IMR-90 (cell line): ENCODE results near the gene PTPRN2. TPM values are rescaled to one million over a fixed set of nuclear protein-coding genes. Genes with fewer than 3 reads are reported as not detected.

Experiments used
- ATAC-seq: fragments of 200-7000 bp; cut with Tn5 transposase; 2 replicates; pipeline ENCODE4 v1.9.1; 2020; ENCODE audit warnings: low read depth, mild to moderate bottlenecking, moderate library complexity
- BruUV-seq: library from RNA; stranded (reverse); fragments of 400-500 nt; replicated peaks from 2 replicates; lab custom pipeline; 2021; lab: Mats Ljungman, UMichigan
- CTCF ChIA-PET: fragments of 300-600 bp; formaldehyde crosslinking; extraction: SDS; loops from one replicate; lab custom pipeline; 2021; ENCODE audit warnings: antibody characterized with exemption; lab: Yijun Ruan, JAX
- POLR2A ChIA-PET: fragments of 300-600 bp; sonication (Branson Sonifier 250); formaldehyde crosslinking; loops from one replicate; lab custom pipeline; 2022; ENCODE audit warnings: antibody characterized with exemption; ENCODE audit not compliant: unreplicated experiment; lab: Charles Lee
- DNase-seq: peaks from one replicate; pipeline ENCODE4 v3.0.0; 2013
- H2AFZ ChIP-seq: replicated peaks from 2 replicates; pipeline ENCODE3; 2013; ENCODE audit warnings: low read length, mild to moderate bottlenecking; ENCODE audit not compliant: poor library complexity
- H2AK5ac ChIP-seq: 2 replicates; pipeline ENCODE4 v1.6.1; 2013; ENCODE audit warnings: low read depth, low read length, inconsistent platforms
- H2AK9ac ChIP-seq: replicated peaks from 2 replicates; pipeline ENCODE3; 2013; ENCODE audit warnings: mild to moderate bottlenecking, low read depth, low read length, moderate library complexity; ENCODE audit not compliant: poor library complexity
- H2BK120ac ChIP-seq: 2 replicates; pipeline ENCODE4 v1.6.1; 2013; ENCODE audit warnings: low read depth, low read length, inconsistent platforms
- H2BK15ac ChIP-seq: 3 replicates; pipeline ENCODE4 v1.6.1; 2013; ENCODE audit warnings: low read depth, low read length, inconsistent platforms
- H2BK20ac ChIP-seq: 2 replicates; pipeline ENCODE4 v1.6.1; 2013; ENCODE audit warnings: low read depth, mild to moderate bottlenecking, inconsistent platforms, low read length, moderate library complexity
- H2BK5ac ChIP-seq: 2 replicates; pipeline ENCODE4 v1.6.1; 2013; ENCODE audit warnings: mild to moderate bottlenecking, low read depth, low read length, inconsistent platforms; ENCODE audit not compliant: poor library complexity, severe bottlenecking
- H3K14ac ChIP-seq: replicated peaks from 2 replicates; pipeline ENCODE4 v1.6.1; 2013; ENCODE audit warnings: low read depth, low read length, inconsistent platforms
- H3K18ac ChIP-seq: 2 replicates; pipeline ENCODE4 v1.6.1; 2013; ENCODE audit warnings: low read depth, low read length, control low read depth
- H3K23ac ChIP-seq: 2 replicates; pipeline ENCODE4 v1.6.1; 2013; ENCODE audit warnings: low read depth, low read length, inconsistent platforms
- H3K27ac ChIP-seq: 2 replicates; pipeline ENCODE4 v1.5.1; 2013; ENCODE audit warnings: mild to moderate bottlenecking, control low read depth, low read length; ENCODE audit not compliant: insufficient read depth
- H3K27me3 ChIP-seq: 2 replicates; pipeline ENCODE4 v1.6.1; 2013; ENCODE audit warnings: low read length; ENCODE audit not compliant: control insufficient read depth, insufficient read depth
- H3K36me3 ChIP-seq: 2 replicates; pipeline ENCODE4 v1.6.1; 2013; ENCODE audit warnings: low read length, mixed read lengths; ENCODE audit not compliant: control insufficient read depth, insufficient read depth
- H3K4ac ChIP-seq: 2 replicates; pipeline ENCODE4 v1.6.1; 2013; ENCODE audit warnings: low read depth, low read length, inconsistent platforms
- H3K4me1 ChIP-seq: 2 replicates; pipeline ENCODE4 v1.6.1; 2013; ENCODE audit warnings: low read length, mixed read lengths; ENCODE audit not compliant: control insufficient read depth, insufficient read depth
- H3K4me2 ChIP-seq: 2 replicates; pipeline ENCODE4 v1.6.1; 2013; ENCODE audit warnings: low read depth, mild to moderate bottlenecking, control low read depth, low read length, moderate library complexity
- H3K4me3 ChIP-seq: 2 replicates; pipeline ENCODE4 v1.5.1; 2013; ENCODE audit warnings: low read depth, mild to moderate bottlenecking, control low read depth, low read length, moderate library complexity; ENCODE audit not compliant: insufficient read depth
- H3K56ac ChIP-seq: 2 replicates; pipeline ENCODE4 v1.6.1; 2013; ENCODE audit warnings: low read length, inconsistent platforms; ENCODE audit not compliant: insufficient read depth; ENCODE audit errors: extremely low read depth
- H3K79me1 ChIP-seq, 2 experiments: 2 replicates each; pipeline ENCODE4 v1.6.1; 2013; ENCODE audit warnings: low read length in 2 of 2, inconsistent platforms in 1 of 2, low read depth in 1 of 2
- H3K9ac ChIP-seq: 2 replicates; pipeline ENCODE4 v1.6.1; 2013; ENCODE audit warnings: low read depth, low read length, control low read depth
- H3K9me1 ChIP-seq: 2 replicates; pipeline ENCODE4 v1.6.1; 2013; ENCODE audit warnings: low read length, inconsistent platforms; ENCODE audit not compliant: insufficient read depth
- H3K9me3 ChIP-seq: 2 replicates; pipeline ENCODE4 v1.6.1; 2013; ENCODE audit warnings: low read length; ENCODE audit not compliant: control insufficient read depth, insufficient read depth
- H4K20me1 ChIP-seq: 2 replicates; pipeline ENCODE4 v1.6.1; 2013; ENCODE audit warnings: low read length, inconsistent platforms; ENCODE audit not compliant: insufficient read depth
- H4K5ac ChIP-seq: 2 replicates; pipeline ENCODE4 v1.6.1; 2013; ENCODE audit warnings: mild to moderate bottlenecking, low read depth, low read length, control low read depth
- H4K8ac ChIP-seq, 2 experiments: 2 replicates each; pipeline ENCODE4 v1.6.1; 2013; ENCODE audit warnings: low read depth in 2 of 2, low read length in 2 of 2, control low read depth in 1 of 2, inconsistent platforms in 1 of 2
- H4K91ac ChIP-seq: 2 replicates; pipeline ENCODE4 v1.6.1; 2013; ENCODE audit warnings: low read depth, low read length, inconsistent platforms; ENCODE audit not compliant: insufficient read depth
- BHLHE40 ChIP-seq: fragments of 150-350 bp; IDR thresholded peaks from 2 replicates; pipeline ENCODE4 v1.6.1; 2016; ENCODE audit warnings: mild to moderate bottlenecking, low read depth, low read length
- CEBPB ChIP-seq: IDR thresholded peaks from 2 replicates; pipeline ENCODE4 v1.6.1; 2012; ENCODE audit warnings: low read depth, low read length, improper control_type of control experiment
- CHD1 ChIP-seq: IDR thresholded peaks from 2 replicates; pipeline ENCODE4 v1.6.1; 2012; ENCODE audit warnings: low read depth, low read length, improper control_type of control experiment
- FOS ChIP-seq: fragments of 150-350 bp; IDR thresholded peaks from 2 replicates; pipeline ENCODE4 v1.6.1; 2016; ENCODE audit warnings: low read depth, low read length
- MAFK ChIP-seq: IDR thresholded peaks from 2 replicates; pipeline ENCODE4 v1.6.1; 2012; ENCODE audit warnings: low read depth, low read length, improper control_type of control experiment
- MAZ ChIP-seq: IDR thresholded peaks from 2 replicates; pipeline ENCODE4 v1.6.1; 2012; ENCODE audit warnings: low read depth, mild to moderate bottlenecking, low read length, improper control_type of control experiment, moderate library complexity, borderline replicate concordance
- MXI1 ChIP-seq: IDR thresholded peaks from 2 replicates; pipeline ENCODE4 v1.6.1; 2012; ENCODE audit warnings: low read depth, mild to moderate bottlenecking, low read length, moderate library complexity, borderline replicate concordance
- NFE2L2 ChIP-seq: fragments of 150-350 bp; IDR thresholded peaks from 2 replicates; pipeline ENCODE4 v1.6.1; 2016; ENCODE audit warnings: low read depth, mild to moderate bottlenecking, low read length
- POLR2A ChIP-seq: IDR thresholded peaks from 2 replicates; pipeline ENCODE4 v1.6.1; 2012; ENCODE audit warnings: mild to moderate bottlenecking, low read depth, low read length
- RCOR1 ChIP-seq: IDR thresholded peaks from 2 replicates; pipeline ENCODE4 v1.6.1; 2012; ENCODE audit warnings: mild to moderate bottlenecking, low read length, improper control_type of control experiment; ENCODE audit not compliant: insufficient replicate concordance
- RFX5 ChIP-seq: IDR thresholded peaks from 2 replicates; pipeline ENCODE4 v1.8.0; 2012; ENCODE audit warnings: low read depth, mild to moderate bottlenecking, low read length, moderate library complexity
- SMC3 ChIP-seq: fragments of 150-350 bp; IDR thresholded peaks from 2 replicates; pipeline ENCODE4 v1.6.1; 2016; ENCODE audit warnings: low read depth, mild to moderate bottlenecking, antibody characterized with exemption, low read length, moderate library complexity
- WGBS, 2 experiments: methylation state at CpG; one replicate each; pipeline versions ENCODE4 v1.1.5 to v1.1.7; 2013; ENCODE audit warnings: missing lambda C conversion rate in 2 of 2; ENCODE audit not compliant: insufficient read length in 1 of 2; ENCODE audit errors: extremely low coverage in 2 of 2; 5-methylcytosine and 5-hydroxymethylcytosine counted together
- dilution Hi-C: fragments of 300-500 bp; cut with HindIII; formaldehyde crosslinking; loops from one replicate; pipeline ENCODE4 v1.14.3; 2018; ENCODE audit warnings: low sequenced_read_pairs; ENCODE audit not compliant: unreplicated experiment
- in situ Hi-C: fragments of 300-500 bp; cut with MboI; formaldehyde crosslinking; loops from 3 replicates; pipeline ENCODE4 v1.14.3; 2019; ENCODE audit warnings: low sequenced_read_pairs, inconsistent platforms, mixed read lengths
- intact Hi-C: fragments of 100-400 bp; cut with micrococcal nuclease; formaldehyde crosslinking; loops from 2 replicates; pipeline ENCODE4 v1.10.0; 2022
- polyA plus RNA-seq, 3 experiments: library from polyadenylated mRNA; depleted of rRNA; stranded (reverse); fragments of >200 nt; gene quantifications; 2 replicates each; pipeline ENCODE4 v1.2.3, GENCODE V29; 2012; ENCODE audit warnings: low replicate concordance in 1 of 3
- total RNA-seq: library from RNA; depleted of rRNA; stranded (reverse); fragments of >200 nt; gene quantifications from 2 replicates; pipeline ENCODE4 v1.2.3, GENCODE V29; 2012
- TF ChIP-seq, protein P1 (sequence below): fragments of 150-350 bp; IDR thresholded peaks from 2 replicates; pipeline ENCODE4 v1.6.1; 2017; ENCODE audit warnings: mild to moderate bottlenecking, antibody characterized with exemption, low read length, low read depth
- TF ChIP-seq, protein P2 (sequence below): fragments of 150-350 bp; IDR thresholded peaks from 2 replicates; pipeline ENCODE4 v1.6.1; 2016; ENCODE audit warnings: low read depth, mild to moderate bottlenecking, low read length, moderate library complexity, borderline replicate concordance

Gene PTPRN2
- total and polyA plus RNA-seq, 2 of the 4 experiments (the other 2 are of a cell fraction), result 0.03 TPM; not detected in 1

DNA sequence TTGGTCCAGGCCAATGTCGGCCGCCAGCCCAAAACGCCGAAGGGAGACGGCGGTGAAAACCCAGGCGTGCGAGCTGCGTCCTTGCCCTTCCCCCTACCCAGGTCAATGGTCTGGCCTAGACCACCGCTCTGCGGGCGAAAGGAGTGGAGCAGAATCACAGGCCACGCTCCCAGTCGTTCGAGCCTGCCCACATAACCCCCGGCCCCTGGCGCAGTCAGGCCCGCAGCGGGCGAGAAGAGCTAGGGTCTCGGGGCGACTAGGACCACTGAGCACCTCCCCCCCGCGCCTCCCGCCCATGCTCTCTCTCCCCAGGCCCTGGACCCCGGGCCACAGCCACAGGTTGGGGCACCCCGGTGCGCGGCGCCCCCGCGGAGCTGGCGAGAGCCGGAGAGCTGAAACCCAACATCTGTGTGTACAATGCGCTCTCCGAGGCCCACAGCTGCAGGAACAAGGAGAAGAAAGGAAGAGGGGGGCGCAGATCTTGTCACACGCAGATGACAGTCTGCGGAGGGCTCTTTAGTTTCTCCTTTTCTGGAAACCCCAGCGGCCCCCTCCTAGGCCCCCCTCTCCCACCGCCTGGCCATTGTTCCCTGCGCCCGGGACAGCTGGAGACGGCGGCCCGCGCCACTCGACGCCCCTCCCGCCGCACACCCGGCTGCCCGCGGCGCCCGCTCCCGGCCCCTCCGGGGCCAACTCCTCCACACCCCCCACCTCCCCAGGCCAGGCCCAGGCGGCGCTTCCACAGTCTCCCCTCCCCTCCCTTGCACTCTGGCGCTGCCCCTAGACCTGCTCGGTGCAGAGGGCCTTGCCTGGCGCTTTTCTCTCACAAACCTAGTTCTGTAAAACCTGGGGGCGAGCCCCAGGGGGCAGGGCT is 895.8 kb downstream of the PTPRN2 start:
- no peak overlapping the region for H4K8ac ChIP-seq
- no peaks in the 10 kb centered on the region for H3K79me1 ChIP-seq
- H3K4me2 ChIP-seq, result no peak overlapping the region
- H3K4me3 ChIP-seq, result no peak overlapping the region
- no peak overlapping the region for H3K4ac ChIP-seq
- no peak overlapping the region for H2AK9ac ChIP-seq
- in situ Hi-C loops (no loop called here), dilution Hi-C loops (no loop called here), intact Hi-C loops (no loop called here)
- H3K9me3 ChIP-seq, result no peaks in the 10 kb centered on the region
- no peak for DNase-seq
- TF ChIP-seq, protein P1, sequence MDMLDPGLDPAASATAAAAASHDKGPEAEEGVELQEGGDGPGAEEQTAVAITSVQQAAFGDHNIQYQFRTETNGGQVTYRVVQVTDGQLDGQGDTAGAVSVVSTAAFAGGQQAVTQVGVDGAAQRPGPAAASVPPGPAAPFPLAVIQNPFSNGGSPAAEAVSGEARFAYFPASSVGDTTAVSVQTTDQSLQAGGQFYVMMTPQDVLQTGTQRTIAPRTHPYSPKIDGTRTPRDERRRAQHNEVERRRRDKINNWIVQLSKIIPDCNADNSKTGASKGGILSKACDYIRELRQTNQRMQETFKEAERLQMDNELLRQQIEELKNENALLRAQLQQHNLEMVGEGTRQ, result no peak
- TF ChIP-seq RCOR1 (no peak), NFE2L2 (no peak), RFX5 (no peak), FOS (no peak), SMC3 (no peak), POLR2A (no peak), MAZ (no peak), MAFK (no peak), MXI1 (no peak), CHD1 (no peak), CEBPB (no peak), BHLHE40 (no peak)
- TF ChIP-seq, protein P2, sequence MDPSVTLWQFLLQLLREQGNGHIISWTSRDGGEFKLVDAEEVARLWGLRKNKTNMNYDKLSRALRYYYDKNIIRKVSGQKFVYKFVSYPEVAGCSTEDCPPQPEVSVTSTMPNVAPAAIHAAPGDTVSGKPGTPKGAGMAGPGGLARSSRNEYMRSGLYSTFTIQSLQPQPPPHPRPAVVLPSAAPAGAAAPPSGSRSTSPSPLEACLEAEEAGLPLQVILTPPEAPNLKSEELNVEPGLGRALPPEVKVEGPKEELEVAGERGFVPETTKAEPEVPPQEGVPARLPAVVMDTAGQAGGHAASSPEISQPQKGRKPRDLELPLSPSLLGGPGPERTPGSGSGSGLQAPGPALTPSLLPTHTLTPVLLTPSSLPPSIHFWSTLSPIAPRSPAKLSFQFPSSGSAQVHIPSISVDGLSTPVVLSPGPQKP, result no peak
- peaks cover 20% of the 10 kb centered on the region for H3K27me3 ChIP-seq
- no peak overlapping the region for H3K27ac ChIP-seq
- H3K4me1 ChIP-seq, result no peaks in the 10 kb centered on the region
- H2AFZ ChIP-seq, result no peak overlapping the region
- no peak overlapping the region for H2BK15ac ChIP-seq
- H2BK20ac ChIP-seq, result no peak overlapping the region
- no peaks in the 10 kb centered on the region for H3K9me1 ChIP-seq
- ChIA-PET CTCF (no interaction called here), POLR2A (no interaction called here)
- H4K5ac ChIP-seq, result no peak overlapping the region
- H3K9ac ChIP-seq, result no peak overlapping the region
- H2BK5ac ChIP-seq, result no peak overlapping the region
- H4K91ac ChIP-seq, result no peak overlapping the region
- no TSS peak for BruUV-seq
- no peak overlapping the region for H2AK5ac ChIP-seq
- 3% methylated on average over 27 of the region's 64 CpGs; no CpG with 5 or more reads in 1 of the 2 experiments for WGBS, 2 experiments
- H3K56ac ChIP-seq, result no peak overlapping the region
- no peak overlapping the region for H2BK120ac ChIP-seq
- no peaks in the 10 kb centered on the region for H4K20me1 ChIP-seq
- H3K14ac ChIP-seq, result no peak overlapping the region
- no peak for ATAC-seq
- no peak overlapping the region for H3K23ac ChIP-seq
- H3K36me3 ChIP-seq, result no peaks in the 10 kb centered on the region
- no peak overlapping the region for H3K18ac ChIP-seq
